Measurements from ENCODE around the gene UGT1A9. TPM values are rescaled to one million over a fixed set of nuclear protein-coding genes. Genes with fewer than 3 reads are reported as not detected.

Gene UGT1A9
- total and polyA plus RNA-seq, 9 donors = 0.36 TPM; not detected in 8

DNA sequence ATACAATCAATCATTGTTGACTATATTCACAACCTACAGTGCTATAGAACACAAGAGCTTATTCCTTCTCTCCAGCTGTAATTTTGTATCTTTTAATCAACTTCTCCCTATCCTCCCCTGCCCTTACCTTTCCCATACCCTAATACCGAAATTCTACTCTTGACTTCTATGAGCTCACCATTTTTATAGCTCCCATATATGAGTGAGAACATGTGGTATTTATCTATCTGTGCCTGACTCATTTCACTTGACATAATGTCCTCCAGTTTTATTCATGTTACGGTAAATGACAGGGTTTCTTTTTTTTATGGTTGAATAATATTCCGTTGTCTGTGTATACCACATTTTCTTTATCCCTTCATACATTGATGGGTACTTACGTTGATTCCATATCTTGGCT, 109.1 kb downstream of the UGT1A9 start:
- TF ChIP-seq, protein P1, sequence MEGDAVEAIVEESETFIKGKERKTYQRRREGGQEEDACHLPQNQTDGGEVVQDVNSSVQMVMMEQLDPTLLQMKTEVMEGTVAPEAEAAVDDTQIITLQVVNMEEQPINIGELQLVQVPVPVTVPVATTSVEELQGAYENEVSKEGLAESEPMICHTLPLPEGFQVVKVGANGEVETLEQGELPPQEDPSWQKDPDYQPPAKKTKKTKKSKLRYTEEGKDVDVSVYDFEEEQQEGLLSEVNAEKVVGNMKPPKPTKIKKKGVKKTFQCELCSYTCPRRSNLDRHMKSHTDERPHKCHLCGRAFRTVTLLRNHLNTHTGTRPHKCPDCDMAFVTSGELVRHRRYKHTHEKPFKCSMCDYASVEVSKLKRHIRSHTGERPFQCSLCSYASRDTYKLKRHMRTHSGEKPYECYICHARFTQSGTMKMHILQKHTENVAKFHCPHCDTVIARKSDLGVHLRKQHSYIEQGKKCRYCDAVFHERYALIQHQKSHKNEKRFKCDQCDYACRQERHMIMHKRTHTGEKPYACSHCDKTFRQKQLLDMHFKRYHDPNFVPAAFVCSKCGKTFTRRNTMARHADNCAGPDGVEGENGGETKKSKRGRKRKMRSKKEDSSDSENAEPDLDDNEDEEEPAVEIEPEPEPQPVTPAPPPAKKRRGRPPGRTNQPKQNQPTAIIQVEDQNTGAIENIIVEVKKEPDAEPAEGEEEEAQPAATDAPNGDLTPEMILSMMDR (IDR thresholded peaks at IDR 0.05) = no peak
- TF ChIP-seq EP300 (IDR thresholded peaks at IDR 0.05) (no peak), POLR2A (IDR thresholded peaks at IDR 0.05) (no peak)
- DNase-seq = no peak

GRCh38 chr2:233789554-233789953, 117.9 kb downstream of the UGT1A9 start:
- no peak for DNase-seq
- intact Hi-C loops (cut with DNase I) = no loop called here
- no peaks in the 10 kb centered on the region for H3K4me1 ChIP-seq (ENCODE audit: insufficient read depth)
- H3K27ac ChIP-seq = no peak overlapping the region
- no peaks in the 10 kb centered on the region for H3K27me3 ChIP-seq
- no peaks in the 10 kb centered on the region for H3K9me3 ChIP-seq
- 89 to 95% (median 92%) methylated on average over 7 of the region's 7 CpGs for WGBS, 3 donors
- no peak overlapping the region for H3K4me3 ChIP-seq
- H3K36me3 ChIP-seq = no peaks in the 10 kb centered on the region
- TF ChIP-seq POLR2A (IDR thresholded peaks at IDR 0.05) (no peak), EP300 (IDR thresholded peaks at IDR 0.05) (no peak)
- TF ChIP-seq, protein P1 (IDR thresholded peaks at IDR 0.05) = no peak

More for the DNA sequence above, 109.1 kb downstream of the UGT1A9 start:
- intact Hi-C loops (cut with DNase I) = no loop called here
- WGBS, 3 donors = 84 to 88% (median 86%) methylated on average over 4 of the region's 4 CpGs
- Histone ChIP-seq H3K27me3 (no peaks in the 10 kb centered on the region), H3K27ac (no peak overlapping the region), H3K36me3 (no peaks in the 10 kb centered on the region), H3K4me1 (ENCODE audit: insufficient read depth) (no peaks in the 10 kb centered on the region), H3K4me3 (no peak overlapping the region), H3K9me3 (no peaks in the 10 kb centered on the region)

DNA sequence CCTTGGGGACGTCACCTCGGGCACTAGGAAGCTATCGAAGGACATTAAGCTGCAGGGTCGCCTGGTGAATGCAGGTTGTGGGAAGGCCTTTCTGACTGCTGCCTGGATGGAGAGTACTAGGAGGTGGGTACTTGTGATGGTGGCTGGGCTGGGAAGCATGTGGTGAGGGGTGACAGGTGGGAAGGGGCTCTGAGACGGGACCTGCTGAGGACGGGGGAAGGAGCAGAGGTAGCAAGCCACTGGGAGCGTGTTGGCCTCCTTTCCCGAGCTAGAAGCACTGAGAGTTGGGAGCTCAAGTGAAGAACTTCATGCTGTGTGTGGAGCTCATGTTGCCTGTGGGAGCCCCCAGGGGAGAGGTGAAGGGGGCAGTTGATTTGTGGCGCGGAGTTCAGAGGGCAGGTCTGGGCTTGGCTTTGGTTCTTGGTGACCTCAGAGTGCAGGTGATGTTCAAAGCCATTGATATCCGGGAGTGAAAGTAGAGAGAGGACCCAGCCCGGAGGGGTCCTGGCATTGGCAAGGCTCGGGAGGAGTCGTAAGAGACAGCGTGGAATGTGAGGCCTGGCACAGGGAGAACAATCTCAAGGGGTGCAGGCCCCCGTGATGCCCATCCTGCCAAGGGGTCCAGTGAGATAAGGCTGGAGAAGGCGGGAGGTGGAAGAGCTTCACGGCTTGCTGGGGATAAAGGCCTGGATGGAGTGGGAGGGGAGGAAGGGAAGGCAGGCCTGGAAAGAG, 119.6 kb downstream of the UGT1A9 start:
- intact Hi-C loops (cut with DNase I) = no loop called here
- Histone ChIP-seq H3K9me3 (no peaks in the 10 kb centered on the region), H3K27me3 (no peaks in the 10 kb centered on the region), H3K4me1 (ENCODE audit: insufficient read depth) (no peaks in the 10 kb centered on the region), H3K36me3 (no peaks in the 10 kb centered on the region), H3K4me3 (no peak overlapping the region), H3K27ac (no peak overlapping the region)
- DNase-seq = no peak
- WGBS, 3 donors = 70 to 77% (median 72%) methylated on average over 18 of the region's 18 CpGs
- TF ChIP-seq, protein P1 (IDR thresholded peaks at IDR 0.05) = no peak
- TF ChIP-seq EP300 (IDR thresholded peaks at IDR 0.05) = no peak
- TF ChIP-seq POLR2A (IDR thresholded peaks at IDR 0.05) = no peak

- no peaks in the 10 kb centered on the region for H3K4me1 ChIP-seq (ENCODE audit: insufficient read depth)
- H3K27me3 ChIP-seq = no peaks in the 10 kb centered on the region
- H3K36me3 ChIP-seq = no peaks in the 10 kb centered on the region
- H3K27ac ChIP-seq = no peak overlapping the region
- no peak overlapping the region for H3K4me3 ChIP-seq
- no peaks in the 10 kb centered on the region for H3K9me3 ChIP-seq
- WGBS, 3 donors = 67 to 80% (median 71%) methylated on average over 9 of the region's 9 CpGs
- intact Hi-C loops (cut with DNase I) = no loop called here
- DNase-seq = no peak
- TF ChIP-seq EP300 (IDR thresholded peaks at IDR 0.05) (no peak), POLR2A (IDR thresholded peaks at IDR 0.05) (no peak)
- TF ChIP-seq, protein P1 (IDR thresholded peaks at IDR 0.05) = no peak
These were observed 120.2 kb downstream of the UGT1A9 start for GRCh38 chr2:233791883-233792329.
